HG02571 (cell line): ENCODE results near the gene PEF1.

Source experiments
- ATAC-seq: cut with Tn5 transposase; IDR thresholded peaks from one replicate; pipeline ENCODE4 v1.9.1; 2021; ENCODE audit warnings: mild to moderate bottlenecking, moderate library complexity; ENCODE audit not compliant: unreplicated experiment

Gene PEF1

GRCh38 chr1:31586376-31587327 lies 58.0 kb downstream of the PEF1 start:
- no peak for ATAC-seq

DNA sequence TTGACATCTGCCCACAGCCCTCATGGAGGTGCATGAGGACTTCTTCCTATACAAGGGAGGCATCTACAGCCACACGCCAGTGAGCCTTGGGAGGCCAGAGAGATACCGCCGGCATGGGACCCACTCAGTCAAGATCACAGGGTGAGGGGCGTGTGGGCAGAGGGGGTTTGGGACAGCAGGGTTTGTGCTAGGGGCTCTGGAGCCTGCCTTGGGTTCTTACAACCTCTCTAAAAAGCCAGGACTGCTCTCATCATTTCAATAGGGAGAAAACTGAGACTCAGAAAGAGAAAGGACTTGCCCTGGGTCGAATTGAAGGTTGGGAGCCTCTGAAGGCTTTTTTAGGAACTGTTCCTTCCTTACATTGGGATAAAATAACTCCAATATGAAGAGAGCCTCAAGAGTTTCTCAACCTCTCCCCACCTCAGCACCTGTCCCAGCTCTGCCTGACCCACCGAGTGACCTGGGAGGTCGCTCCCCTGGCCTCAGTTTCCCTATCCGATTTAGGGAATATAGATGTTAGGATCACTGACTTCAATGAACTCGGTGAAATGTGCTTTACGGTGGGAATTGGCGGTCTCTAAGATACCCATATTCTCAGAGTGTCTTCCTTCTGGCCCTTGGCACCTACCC lies 58.8 kb downstream of the PEF1 start:
- no peak for ATAC-seq

DNA sequence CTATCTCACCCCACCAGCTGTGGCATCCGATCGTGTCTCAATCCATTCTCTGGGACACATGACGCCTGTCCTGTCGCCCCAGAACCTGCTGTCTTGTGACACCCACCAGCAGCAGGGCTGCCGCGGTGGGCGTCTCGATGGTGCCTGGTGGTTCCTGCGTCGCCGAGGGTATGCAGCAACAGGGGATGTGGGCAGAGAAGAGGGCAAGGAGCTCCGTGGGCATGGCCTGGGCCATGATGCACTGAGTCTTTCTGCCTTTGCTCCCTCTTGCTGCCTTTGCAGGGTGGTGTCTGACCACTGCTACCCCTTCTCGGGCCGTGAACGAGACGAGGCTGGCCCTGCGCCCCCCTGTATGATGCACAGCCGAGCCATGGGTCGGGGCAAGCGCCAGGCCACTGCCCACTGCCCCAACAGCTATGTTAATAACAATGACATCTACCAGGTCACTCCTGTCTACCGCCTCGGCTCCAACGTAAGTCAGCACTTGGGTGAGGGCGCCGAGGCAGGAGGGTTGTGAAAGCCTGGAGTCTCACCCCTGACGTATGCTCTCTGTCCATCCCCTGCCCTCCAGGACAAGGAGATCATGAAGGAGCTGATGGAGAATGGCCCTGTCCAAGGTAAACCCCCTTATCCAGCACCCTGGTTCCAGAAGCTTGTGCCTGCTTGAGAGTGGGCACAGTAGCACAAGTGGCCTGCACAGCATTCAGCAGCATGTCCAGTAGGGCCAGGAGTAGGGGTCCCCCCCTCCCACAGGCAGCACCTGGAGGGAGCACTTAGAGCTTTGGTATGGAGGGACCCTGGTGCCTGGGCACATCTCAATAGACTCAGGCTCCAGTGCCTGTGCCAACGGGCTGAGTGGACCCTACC lies 59.6 kb downstream of the PEF1 start:
- ATAC-seq: no peak

GRCh38 chr1:31583995-31584868 lies 60.4 kb downstream of the PEF1 start:
- no peak for ATAC-seq

- ATAC-seq: no peak
Measured at GRCh38 chr1:31583082-31583994, 61.3 kb downstream of the PEF1 start.

DNA sequence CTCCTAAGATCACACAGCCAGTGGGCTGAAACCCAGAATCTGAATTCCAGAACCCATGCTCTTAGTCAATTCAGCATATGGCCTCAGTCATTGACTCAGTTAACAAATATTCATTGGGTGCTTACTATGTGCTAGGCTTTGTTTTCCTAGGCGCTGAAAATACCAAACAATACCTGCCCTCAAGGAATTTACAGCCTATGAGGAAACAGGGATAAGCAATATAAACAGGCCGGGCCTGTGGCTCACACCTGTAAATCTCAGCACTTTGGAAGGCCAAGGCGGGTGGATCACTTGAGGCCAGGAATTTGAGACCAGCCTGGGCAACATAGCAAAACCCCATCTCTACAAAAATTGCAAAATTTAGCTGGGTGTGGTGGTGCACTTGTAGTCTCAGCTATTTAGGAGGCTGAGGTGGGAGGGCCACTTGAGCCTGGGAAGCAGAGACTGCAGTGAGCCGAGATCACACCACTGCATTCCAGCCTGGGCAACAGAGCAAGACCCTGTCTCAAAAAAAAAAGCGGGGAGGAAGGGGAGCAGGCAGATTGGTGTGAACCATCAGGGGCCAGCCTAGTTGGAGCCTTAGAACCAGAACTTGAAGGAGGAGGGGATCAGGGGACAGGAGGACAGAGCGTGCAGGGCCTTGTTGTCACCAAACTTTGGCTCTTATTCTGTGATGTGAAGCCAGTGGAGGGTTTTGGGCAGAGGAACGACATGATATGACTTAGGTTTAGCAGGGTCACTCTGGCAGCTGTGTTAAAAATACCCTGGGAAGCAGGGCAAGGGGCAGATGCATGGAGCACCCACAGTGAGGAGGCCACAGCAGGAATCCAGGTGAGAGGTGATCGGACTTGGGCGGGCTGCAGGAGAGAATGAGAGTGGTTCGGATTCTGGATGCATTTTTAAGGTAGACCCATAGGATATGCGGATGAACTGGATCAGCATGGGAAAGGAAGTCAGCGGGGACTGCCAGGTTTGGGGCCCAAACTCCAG lies 62.6 kb downstream of the PEF1 start:
- ATAC-seq: no peak

DNA sequence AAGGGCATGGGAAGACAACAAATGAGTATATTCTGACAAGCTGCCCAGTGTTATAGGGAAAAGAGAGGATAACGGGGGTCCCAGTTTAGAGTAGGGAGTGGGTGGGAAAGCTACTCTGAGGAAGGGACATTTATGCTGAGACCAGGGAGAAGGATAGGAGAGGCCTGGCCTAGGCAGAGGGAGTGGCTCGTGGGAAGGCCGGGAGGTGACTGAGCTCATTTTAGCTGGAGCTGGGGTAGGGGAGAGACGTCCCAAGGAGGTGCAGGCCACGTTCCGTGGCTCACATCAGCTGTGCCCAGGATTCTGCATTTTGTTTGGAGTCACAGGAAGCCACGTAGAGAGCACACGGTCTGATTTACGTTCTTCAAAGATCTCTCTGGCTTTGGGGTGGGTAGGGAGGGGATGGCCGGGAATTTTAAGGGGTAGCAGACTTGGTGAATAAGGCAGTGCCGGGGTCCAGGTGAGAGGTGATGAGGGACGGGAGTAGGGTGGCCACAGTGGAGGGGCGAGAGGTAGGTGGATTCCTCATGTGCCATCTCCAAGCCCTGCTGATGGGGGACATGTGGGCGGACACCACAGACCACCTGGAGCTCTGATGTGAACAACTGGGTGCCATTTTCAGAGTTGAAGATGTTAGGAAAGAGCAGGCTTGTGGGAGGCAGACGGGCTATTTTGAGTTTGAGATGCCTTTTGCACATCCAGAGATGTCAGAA lies 63.6 kb downstream of the PEF1 start:
- no peak for ATAC-seq

DNA sequence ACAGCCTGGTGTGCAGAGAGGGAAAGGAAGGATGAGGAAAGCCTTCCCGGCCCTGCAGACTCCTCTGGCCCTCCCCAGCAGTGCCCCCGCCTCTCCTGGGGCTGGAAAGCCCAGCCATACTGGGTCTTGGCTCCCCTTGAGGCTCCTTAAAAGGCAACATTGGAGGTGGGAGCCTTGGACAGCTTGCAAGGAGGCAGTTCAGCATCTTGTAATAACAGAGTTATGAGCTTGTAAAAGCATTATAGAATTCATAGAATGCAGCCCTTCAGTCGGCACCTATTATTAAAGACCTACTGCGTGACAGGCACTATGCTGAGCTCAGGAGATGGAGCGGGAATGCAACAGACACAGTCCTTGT lies 64.2 kb downstream of the PEF1 start:
- no peak for ATAC-seq
